Measurements from ENCODE around the gene TET3.

TET3 gene

DNA sequence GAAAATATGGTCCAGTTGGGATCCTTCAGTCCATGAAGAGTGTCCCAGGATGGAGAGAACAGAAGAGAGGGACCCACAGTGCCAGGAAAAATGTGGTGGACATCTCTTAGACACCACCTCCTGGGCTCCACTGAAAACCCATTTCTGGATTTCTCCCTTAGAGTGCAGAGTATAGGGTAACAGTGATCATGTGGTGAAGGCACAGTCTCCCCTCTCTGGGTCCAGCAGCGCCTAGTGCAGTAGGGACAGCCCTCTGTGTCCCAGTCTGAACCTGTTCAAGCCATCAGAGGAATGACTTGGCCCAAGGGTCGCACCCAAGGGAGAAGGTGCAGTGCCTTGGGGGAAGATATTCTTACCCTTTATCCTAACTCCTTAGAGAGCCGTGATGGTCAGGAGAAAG, 30.1 kb downstream of the TET3 start:
- TF ChIP-seq GATA3 (IDR thresholded peaks at IDR 0.05; ENCODE audit: low read depth, low read length), result no peak
- no peak for TF ChIP-seq GATA2 (IDR thresholded peaks at IDR 0.05; ENCODE audit: low read depth, low read length)

GRCh38 chr2:74017223-74017622, 32.5 kb downstream of the TET3 start:
- TF ChIP-seq GATA3 (IDR thresholded peaks at IDR 0.05; ENCODE audit: low read depth, low read length) (no peak), GATA2 (IDR thresholded peaks at IDR 0.05; ENCODE audit: low read depth, low read length) (no peak)

GRCh38 chr2:74019516-74019915, 34.8 kb downstream of the TET3 start:
- TF ChIP-seq GATA2 (IDR thresholded peaks at IDR 0.05; ENCODE audit: low read depth, low read length) (peak; percentile 53), GATA3 (IDR thresholded peaks at IDR 0.05; ENCODE audit: low read depth, low read length) (no peak)

DNA sequence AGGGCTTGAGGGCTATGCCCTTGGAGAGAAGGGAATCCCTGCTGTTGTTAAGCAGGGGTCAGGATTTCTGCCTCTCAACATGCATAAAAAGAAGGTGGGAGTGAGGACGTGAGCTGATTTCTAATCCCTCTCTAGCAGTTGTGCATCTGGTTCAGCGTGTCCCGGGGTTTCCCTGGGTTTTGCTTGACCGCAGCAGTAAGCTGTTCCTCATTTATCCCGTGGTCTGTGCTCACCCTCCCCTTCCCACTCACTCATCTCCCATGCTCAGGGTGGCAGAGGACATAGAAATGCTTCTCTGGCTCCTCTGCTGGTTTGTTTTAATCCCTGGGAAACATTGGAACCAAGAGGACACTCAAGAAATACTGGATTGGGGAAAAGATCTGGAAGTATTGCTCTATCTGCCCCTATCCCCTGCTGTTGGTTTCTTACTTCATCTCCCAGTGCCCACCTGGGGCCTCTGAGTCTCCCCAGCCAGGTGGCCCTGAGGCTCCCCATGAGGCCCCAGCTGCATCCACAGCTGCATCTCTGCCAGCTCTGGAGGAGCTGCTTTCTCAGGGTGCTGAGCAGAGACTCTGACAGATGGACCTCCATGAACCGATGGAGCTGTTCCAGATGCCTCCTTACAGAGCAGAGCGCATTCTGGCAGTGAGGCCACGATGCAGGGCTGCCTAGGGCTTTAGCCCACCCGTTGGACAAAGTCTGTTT, 36.1 kb downstream of the TET3 start:
- no peak for TF ChIP-seq GATA3 (IDR thresholded peaks at IDR 0.05; ENCODE audit: low read depth, low read length)
- no peak for TF ChIP-seq GATA2 (IDR thresholded peaks at IDR 0.05; ENCODE audit: low read depth, low read length)

- TF ChIP-seq GATA2 (IDR thresholded peaks at IDR 0.05; ENCODE audit: low read depth, low read length), result no peak
- TF ChIP-seq GATA3 (IDR thresholded peaks at IDR 0.05; ENCODE audit: low read depth, low read length), result no peak
Observed at GRCh38 chr2:74021407-74021755, 36.7 kb downstream of the TET3 start.

- no peak for TF ChIP-seq GATA3 (IDR thresholded peaks at IDR 0.05; ENCODE audit: low read depth, low read length)
- no peak for TF ChIP-seq GATA2 (IDR thresholded peaks at IDR 0.05; ENCODE audit: low read depth, low read length)
Observed at GRCh38 chr2:74024216-74024615, 39.5 kb downstream of the TET3 start.

- TF ChIP-seq GATA2 (IDR thresholded peaks at IDR 0.05; ENCODE audit: low read depth, low read length) (no peak), GATA3 (IDR thresholded peaks at IDR 0.05; ENCODE audit: low read depth, low read length) (no peak)
Observed at GRCh38 chr2:74025971-74026612, 41.4 kb downstream of the TET3 start.

DNA sequence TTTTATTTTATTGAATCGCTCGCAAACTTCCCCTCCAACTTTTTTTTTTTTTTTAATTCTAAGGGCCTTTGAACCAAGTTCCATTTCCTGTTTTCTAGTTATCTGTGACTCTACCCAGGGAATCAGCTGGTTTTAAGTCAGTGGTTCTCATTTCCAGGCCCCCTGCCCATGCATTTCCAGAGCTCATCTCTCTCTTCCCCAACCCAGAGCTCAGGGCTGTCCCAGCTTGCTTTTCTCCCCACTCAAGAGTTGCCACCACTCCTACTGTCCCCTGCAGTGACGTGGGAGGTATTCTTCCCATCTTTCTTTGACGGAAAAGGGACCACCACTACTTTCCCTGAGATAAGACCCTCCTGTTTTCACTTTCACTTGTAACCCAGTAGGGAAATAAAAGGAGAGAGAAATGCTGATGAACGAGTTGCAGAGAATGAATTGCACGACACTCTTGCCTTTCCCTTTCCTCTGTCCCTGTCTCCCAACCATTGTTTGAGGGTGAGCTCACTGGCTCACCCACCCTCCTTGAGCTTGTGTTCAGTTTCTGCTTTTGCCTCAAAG, 42.1 kb downstream of the TET3 start:
- TF ChIP-seq GATA3 (IDR thresholded peaks at IDR 0.05; ENCODE audit: low read depth, low read length) (no peak), GATA2 (IDR thresholded peaks at IDR 0.05; ENCODE audit: low read depth, low read length) (no peak)

GRCh38 chr2:74027496-74027895, 42.8 kb downstream of the TET3 start:
- no peak for TF ChIP-seq GATA2 (IDR thresholded peaks at IDR 0.05; ENCODE audit: low read depth, low read length)
- TF ChIP-seq GATA3 (IDR thresholded peaks at IDR 0.05; ENCODE audit: low read depth, low read length), result no peak

DNA sequence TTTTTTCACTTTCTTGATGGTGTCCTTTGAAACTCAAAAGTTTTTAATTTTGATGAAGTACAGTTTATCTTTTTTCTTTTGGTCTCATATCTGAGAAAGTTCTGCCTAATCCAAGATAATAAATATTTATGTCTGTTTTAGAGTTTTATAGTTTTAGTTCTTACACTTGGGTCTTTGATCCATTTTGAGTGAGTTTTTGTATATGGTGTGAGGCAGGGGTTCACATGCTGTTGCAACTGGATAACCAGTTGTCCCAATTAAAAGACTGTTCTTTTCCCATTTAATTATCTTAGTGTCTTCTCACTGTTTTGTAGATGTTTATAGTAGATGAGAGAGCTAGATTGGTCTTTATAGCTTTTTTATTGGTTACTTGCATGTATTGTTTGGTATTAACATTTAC, 43.6 kb downstream of the TET3 start:
- TF ChIP-seq GATA3 (IDR thresholded peaks at IDR 0.05; ENCODE audit: low read depth, low read length) (no peak), GATA2 (IDR thresholded peaks at IDR 0.05; ENCODE audit: low read depth, low read length) (no peak)

GRCh38 chr2:74028741-74029140, 44.0 kb downstream of the TET3 start:
- no peak for TF ChIP-seq GATA2 (IDR thresholded peaks at IDR 0.05; ENCODE audit: low read depth, low read length)
- TF ChIP-seq GATA3 (IDR thresholded peaks at IDR 0.05; ENCODE audit: low read depth, low read length), result no peak

DNA sequence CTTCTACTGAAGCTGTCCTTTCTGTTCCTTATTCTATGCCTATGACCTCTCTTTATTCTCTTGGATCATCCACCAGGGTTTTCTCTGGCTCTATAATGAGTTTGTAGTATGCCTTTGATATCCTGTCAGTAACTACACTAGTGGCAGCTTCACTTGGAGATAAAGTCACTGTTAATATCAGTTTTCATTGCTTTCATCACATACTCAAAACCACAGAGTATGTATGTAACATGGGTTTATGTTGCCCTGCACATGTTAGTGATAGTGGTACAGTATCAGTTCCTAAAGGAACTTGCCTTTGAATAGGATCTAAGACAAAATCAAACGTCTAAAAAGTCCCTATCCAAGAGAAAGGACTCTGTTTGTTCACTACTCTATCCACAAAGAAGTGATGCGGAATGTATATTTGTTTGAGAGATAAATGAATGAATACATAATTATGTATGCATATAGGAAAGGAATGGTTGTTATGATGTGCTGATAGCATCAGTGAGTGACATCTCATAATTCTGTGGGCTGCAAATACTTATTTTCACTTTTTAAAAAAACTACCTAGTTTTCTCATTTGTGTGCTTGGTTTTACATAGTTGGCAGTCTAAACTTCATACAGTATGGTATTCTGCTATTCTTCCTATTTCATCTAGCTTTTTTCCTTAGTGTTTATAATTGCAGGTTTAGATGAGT, 45.1 kb downstream of the TET3 start:
- TF ChIP-seq GATA3 (IDR thresholded peaks at IDR 0.05; ENCODE audit: low read depth, low read length) (peak; percentile 17; the same call in 1 of the 2 replicates), GATA2 (IDR thresholded peaks at IDR 0.05; ENCODE audit: low read depth, low read length) (no peak)

DNA sequence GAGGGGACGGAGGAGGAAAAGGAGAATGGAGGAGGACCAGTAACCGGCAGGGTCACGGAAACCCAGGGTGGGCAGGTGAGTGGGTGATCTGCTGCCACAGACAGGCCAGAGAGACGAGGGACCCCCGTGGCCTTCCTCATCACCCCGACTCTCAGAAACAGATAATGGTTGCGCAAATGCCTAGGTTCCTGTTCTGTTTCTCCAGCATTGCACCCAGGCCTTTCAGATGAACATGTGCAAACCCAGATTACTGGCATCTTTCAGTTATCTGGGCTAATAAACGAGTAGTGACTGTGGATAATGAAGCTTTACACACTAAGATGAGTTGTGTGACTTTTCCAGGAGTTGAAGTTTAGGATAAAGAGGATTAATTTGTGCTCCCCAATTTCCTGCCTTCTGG, 46.5 kb downstream of the TET3 start:
- TF ChIP-seq GATA3 (IDR thresholded peaks at IDR 0.05; ENCODE audit: low read depth, low read length), result no peak
- TF ChIP-seq GATA2 (IDR thresholded peaks at IDR 0.05; ENCODE audit: low read depth, low read length), result no peak

- TF ChIP-seq GATA2 (IDR thresholded peaks at IDR 0.05; ENCODE audit: low read depth, low read length), result no peak
- TF ChIP-seq GATA3 (IDR thresholded peaks at IDR 0.05; ENCODE audit: low read depth, low read length), result no peak
Observed at GRCh38 chr2:74031959-74032287, 47.2 kb downstream of the TET3 start.

GRCh38 chr2:74033375-74033774, 48.7 kb downstream of the TET3 start:
- no peak for TF ChIP-seq GATA2 (IDR thresholded peaks at IDR 0.05; ENCODE audit: low read depth, low read length)
- no peak for TF ChIP-seq GATA3 (IDR thresholded peaks at IDR 0.05; ENCODE audit: low read depth, low read length)

All from SH-SY5Y (cell line).